MM.1S (cell line): Measurements from ENCODE around the gene IER2.
"Not testable (repeated sequence)": the region's sequence is repeated elsewhere in the genome, so short reads cannot be mapped to it uniquely, and the experiment has no call there.

Experiments used
- DNase-seq: peaks from one replicate; pipeline ENCODE4 v3.0.0-alpha.2; 2015
- H2AFZ ChIP-seq: fragments of 300-600 bp; sonication (generic); 2 replicates; pipeline ENCODE4 v1.6.0; 2016; ENCODE audit warnings: antibody characterized with exemption, low read length
- H3F3A ChIP-seq: fragments of 300-600 bp; sonication (generic); 2 replicates; pipeline ENCODE4 v1.6.1; 2016; ENCODE audit warnings: mild to moderate bottlenecking, antibody characterized with exemption, low read length, moderate library complexity, mixed read lengths; ENCODE audit not compliant: insufficient read depth
- H3K27ac ChIP-seq: fragments of 300-600 bp; sonication (generic); 2 replicates; pipeline ENCODE4 v1.5.1; 2016; ENCODE audit warnings: mild to moderate bottlenecking, low read length
- H3K27me3 ChIP-seq: fragments of 300-600 bp; sonication (generic); replicated peaks from 2 replicates; pipeline ENCODE4 v1.6.0; 2016; ENCODE audit warnings: low read length; ENCODE audit not compliant: insufficient read depth
- H3K36me3 ChIP-seq: fragments of 300-600 bp; sonication (generic); replicated peaks from 2 replicates; pipeline ENCODE4 v1.6.1; 2016; ENCODE audit warnings: mild to moderate bottlenecking, low read length, mixed read lengths; ENCODE audit not compliant: insufficient read depth
- H3K4me1 ChIP-seq: fragments of 300-600 bp; sonication (generic); 2 replicates; pipeline ENCODE4 v1.6.1; 2016; ENCODE audit warnings: low read length, mixed read lengths
- H3K4me2 ChIP-seq: fragments of 300-600 bp; sonication (generic); 2 replicates; pipeline ENCODE4 v1.6.0; 2016; ENCODE audit warnings: low read depth, low read length
- H3K4me3 ChIP-seq: fragments of 300-600 bp; sonication (generic); 2 replicates; pipeline ENCODE4 v1.5.1; 2016; ENCODE audit warnings: low read length, mixed read lengths
- H3K79me2 ChIP-seq: fragments of 300-600 bp; sonication (generic); 2 replicates; pipeline ENCODE4 v1.6.1; 2016; ENCODE audit warnings: mixed run types, low read length, mixed read lengths
- H3K9ac ChIP-seq: fragments of 300-600 bp; sonication (generic); 2 replicates; pipeline ENCODE4 v1.6.1; 2016; ENCODE audit warnings: low read length, mixed read lengths
- H3K9me2 ChIP-seq: fragments of 300-600 bp; sonication (generic); replicated peaks from 2 replicates; pipeline ENCODE4 v1.6.1; 2016; ENCODE audit warnings: mild to moderate bottlenecking, low read length, mixed read lengths; ENCODE audit not compliant: insufficient read depth
- H3K9me3 ChIP-seq: fragments of 300-600 bp; sonication (generic); replicated peaks from 2 replicates; pipeline ENCODE4 v1.6.1; 2016; ENCODE audit warnings: mild to moderate bottlenecking, low read length, mixed read lengths; ENCODE audit not compliant: insufficient read depth
- H4K20me1 ChIP-seq: fragments of 300-600 bp; sonication (generic); 2 replicates; pipeline ENCODE4 v1.6.1; 2016; ENCODE audit warnings: mild to moderate bottlenecking, low read length, moderate library complexity, mixed read lengths; ENCODE audit not compliant: insufficient read depth
- EZH2 ChIP-seq: fragments of 300-600 bp; sonication (generic); optimal IDR thresholded peaks from 2 replicates; pipeline ENCODE3; 2017; ENCODE audit warnings: low read depth, mild to moderate bottlenecking, antibody characterized with exemption, low read length, mixed read lengths
- EZH2phosphoT487 ChIP-seq: fragments of 300-600 bp; sonication (generic); IDR thresholded peaks from 2 replicates; pipeline ENCODE4 v1.6.1; 2018; ENCODE audit warnings: antibody characterized with exemption, low read length
- TF ChIP-seq, protein P1 (sequence below): fragments of 300-600 bp; sonication (generic); IDR thresholded peaks from 2 replicates; pipeline ENCODE4 v1.5.1; 2016; ENCODE audit warnings: antibody characterized with exemption, low read length, mixed read lengths

Gene IER2

DNA sequence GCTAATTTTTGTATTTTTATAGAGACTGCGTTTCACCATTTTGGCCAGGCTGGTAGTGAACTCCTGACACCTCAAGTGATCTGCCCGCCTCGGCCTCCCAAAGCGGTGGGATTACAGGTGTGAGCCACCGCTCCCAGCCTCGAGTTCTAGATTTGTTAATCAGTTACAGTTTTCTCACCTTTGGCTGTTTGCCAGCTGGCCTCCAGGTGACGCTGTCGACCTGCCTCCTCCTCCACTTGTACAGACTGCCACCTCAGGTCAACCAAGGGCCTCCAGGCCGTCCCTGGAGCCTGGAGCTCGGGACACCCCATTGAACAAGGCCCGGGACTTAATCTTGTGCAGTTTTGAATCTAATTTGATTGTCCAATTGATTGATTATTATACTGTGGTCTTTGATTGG lies 45.5 kb downstream of the IER2 start:
- H3K9ac ChIP-seq = no peak overlapping the region
- peaks cover 81% of the 10 kb centered on the region for H3K27me3 ChIP-seq
- no peak overlapping the region for H2AFZ ChIP-seq
- H3K79me2 ChIP-seq = no peaks in the 10 kb centered on the region
- no peak overlapping the region for H3K4me2 ChIP-seq
- H3K4me3 ChIP-seq = no peak overlapping the region
- H3K36me3 ChIP-seq = no peaks in the 10 kb centered on the region
- no peaks in the 10 kb centered on the region for H3F3A ChIP-seq
- TF ChIP-seq, protein P1, sequence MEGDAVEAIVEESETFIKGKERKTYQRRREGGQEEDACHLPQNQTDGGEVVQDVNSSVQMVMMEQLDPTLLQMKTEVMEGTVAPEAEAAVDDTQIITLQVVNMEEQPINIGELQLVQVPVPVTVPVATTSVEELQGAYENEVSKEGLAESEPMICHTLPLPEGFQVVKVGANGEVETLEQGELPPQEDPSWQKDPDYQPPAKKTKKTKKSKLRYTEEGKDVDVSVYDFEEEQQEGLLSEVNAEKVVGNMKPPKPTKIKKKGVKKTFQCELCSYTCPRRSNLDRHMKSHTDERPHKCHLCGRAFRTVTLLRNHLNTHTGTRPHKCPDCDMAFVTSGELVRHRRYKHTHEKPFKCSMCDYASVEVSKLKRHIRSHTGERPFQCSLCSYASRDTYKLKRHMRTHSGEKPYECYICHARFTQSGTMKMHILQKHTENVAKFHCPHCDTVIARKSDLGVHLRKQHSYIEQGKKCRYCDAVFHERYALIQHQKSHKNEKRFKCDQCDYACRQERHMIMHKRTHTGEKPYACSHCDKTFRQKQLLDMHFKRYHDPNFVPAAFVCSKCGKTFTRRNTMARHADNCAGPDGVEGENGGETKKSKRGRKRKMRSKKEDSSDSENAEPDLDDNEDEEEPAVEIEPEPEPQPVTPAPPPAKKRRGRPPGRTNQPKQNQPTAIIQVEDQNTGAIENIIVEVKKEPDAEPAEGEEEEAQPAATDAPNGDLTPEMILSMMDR = peak; percentile 84
- no peak for TF ChIP-seq EZH2phosphoT487
- TF ChIP-seq EZH2 = no peak
- H3K4me1 ChIP-seq = no peaks in the 10 kb centered on the region
- DNase-seq = peak; percentile 60
- H3K9me2 ChIP-seq = no peaks in the 10 kb centered on the region
- H3K9me3 ChIP-seq = no peaks in the 10 kb centered on the region
- H4K20me1 ChIP-seq = no peaks in the 10 kb centered on the region
- no peak overlapping the region for H3K27ac ChIP-seq

DNA sequence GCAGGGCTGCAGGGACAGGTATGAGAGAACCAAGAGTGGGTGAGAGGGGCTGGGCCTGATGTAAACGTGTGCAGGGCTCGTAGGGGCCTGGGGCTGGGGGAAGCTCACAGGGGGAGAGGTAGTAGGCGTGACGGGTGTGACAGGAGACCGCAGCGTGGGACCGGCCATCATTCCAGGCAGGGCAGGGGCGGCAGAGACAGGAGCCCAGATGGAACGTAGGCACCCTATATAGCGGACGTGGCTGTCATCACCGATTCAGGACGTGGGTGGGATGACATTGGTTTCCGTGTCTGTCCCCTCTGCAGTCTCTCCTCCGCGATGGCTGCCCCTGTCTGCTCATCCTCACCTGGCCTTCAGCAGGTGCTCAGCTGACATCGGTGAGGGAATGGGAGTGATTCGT lies 48.4 kb downstream of the IER2 start:
- H2AFZ ChIP-seq = no peak overlapping the region
- no peak overlapping the region for H3K4me2 ChIP-seq
- no peaks in the 10 kb centered on the region for H3K36me3 ChIP-seq
- DNase-seq = no peak
- H3K27ac ChIP-seq = no peak overlapping the region
- H3F3A ChIP-seq = no peaks in the 10 kb centered on the region
- TF ChIP-seq, protein P1 = no peak
- TF ChIP-seq EZH2 (no peak), EZH2phosphoT487 (no peak)
- no peaks in the 10 kb centered on the region for H3K9me2 ChIP-seq
- no peak overlapping the region for H3K9ac ChIP-seq
- H3K9me3 ChIP-seq = no peaks in the 10 kb centered on the region
- no peak overlapping the region for H3K4me3 ChIP-seq
- H3K4me1 ChIP-seq = no peaks in the 10 kb centered on the region
- no peaks in the 10 kb centered on the region for H3K79me2 ChIP-seq
- peaks cover 86% of the 10 kb centered on the region for H3K27me3 ChIP-seq
- no peaks in the 10 kb centered on the region for H4K20me1 ChIP-seq

DNA sequence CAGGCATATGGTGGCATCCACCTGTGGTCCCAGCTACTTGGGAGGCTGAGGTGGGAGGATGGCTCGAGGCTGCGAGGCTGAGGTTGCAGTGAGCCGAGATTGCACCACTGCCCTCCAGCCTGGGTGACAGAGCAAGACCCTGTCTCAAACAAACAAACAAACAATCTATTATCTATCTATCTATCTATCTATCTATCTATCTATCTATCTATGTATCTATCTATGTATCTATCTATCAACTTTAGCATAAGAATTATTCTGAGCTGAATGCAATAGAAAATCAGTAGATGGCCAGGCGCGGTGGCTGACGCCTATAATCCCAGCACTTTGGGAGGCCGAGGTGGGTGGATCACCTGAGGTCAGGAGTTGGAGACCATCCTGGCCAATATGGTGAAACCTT lies 51.9 kb downstream of the IER2 start:
- H3F3A ChIP-seq, H3K9me3 ChIP-seq, H3K4me3 ChIP-seq, H3K4me2 ChIP-seq, H3K79me2 ChIP-seq, DNase-seq, H4K20me1 ChIP-seq, H2AFZ ChIP-seq, H3K4me1 ChIP-seq, H3K27ac ChIP-seq, H3K9ac ChIP-seq, H3K36me3 ChIP-seq, H3K9me2 ChIP-seq: not testable (repeated sequence)
- peaks cover 91% of the 10 kb centered on the region for H3K27me3 ChIP-seq
